Left ventricle myocardium inferior (tissue), 1 donor: ENCODE results near the gene AQP3. TPM values are rescaled to one million over a fixed set of nuclear protein-coding genes. Genes with fewer than 3 reads are reported as not detected.
"Not testable (repeated sequence)": the region's sequence is repeated elsewhere in the genome, so short reads cannot be mapped to it uniquely, and the experiment has no call there.

Experiments
- DNase-seq: peaks from one replicate; pipeline ENCODE4 v3.0.0-alpha.2; 2020
- H3K27ac ChIP-seq: fragments of 200-600 bp; replicated peaks from 2 replicates; pipeline ENCODE4 v1.8.0; 2021
- H3K27me3 ChIP-seq: fragments of 200-600 bp; 2 replicates; pipeline ENCODE4 v1.8.0; 2021; ENCODE audit warnings: low read depth
- H3K36me3 ChIP-seq: fragments of 200-600 bp; 2 replicates; pipeline ENCODE4 v1.8.0; 2021
- H3K4me1 ChIP-seq: fragments of 200-600 bp; 2 replicates; pipeline ENCODE4 v1.8.0; 2021
- H3K4me3 ChIP-seq: fragments of 200-600 bp; 2 replicates; pipeline ENCODE4 v1.8.0; 2021; ENCODE audit warnings: mild to moderate bottlenecking, moderate library complexity
- H3K9me3 ChIP-seq: fragments of 200-600 bp; replicated peaks from 2 replicates; pipeline ENCODE4 v1.8.0; 2021
- CTCF ChIP-seq: fragments of 200-600 bp; IDR thresholded peaks from 2 replicates; pipeline ENCODE4 v1.8.0; 2021; ENCODE audit warnings: antibody characterized with exemption, mild to moderate bottlenecking, borderline replicate concordance
- intact Hi-C: fragments of 100-400 bp; cut with micrococcal nuclease; formaldehyde crosslinking; loops from one replicate; pipeline ENCODE4 v1.11.0; 2022
- total RNA-seq: library from RNA; stranded (reverse); fragmentation: NEBNext Ultra II Directional; extraction: Animal tissue kit (Norgen Biotek cat#: 25700); gene quantifications from one replicate; pipeline ENCODE4 v1.2.1, GENCODE V29; 2021
- donor health status: DM: no; HTN: yes; CAD: no; lungs with severe emphysema.

The AQP3 gene
- total RNA-seq, 1 donor from 2014 or later: 13.6 TPM

- no peaks in the 10 kb centered on the region for H3K36me3 ChIP-seq
- no peak for TF ChIP-seq CTCF
- no peak overlapping the region for H3K4me3 ChIP-seq
- H3K27ac ChIP-seq: no peak overlapping the region
- no peak for DNase-seq
- intact Hi-C loops: no loop called here
- H3K4me1 ChIP-seq: no peaks in the 10 kb centered on the region
- H3K27me3 ChIP-seq: no peaks in the 10 kb centered on the region
- H3K9me3 ChIP-seq: no peaks in the 10 kb centered on the region
Measured at GRCh38 chr9:33425128-33425533, 22.3 kb downstream of the AQP3 start.

GRCh38 chr9:33424492-33424891 is 22.9 kb downstream of the AQP3 start:
- H3K9me3 ChIP-seq, H3K36me3 ChIP-seq, H3K27me3 ChIP-seq, H3K4me3 ChIP-seq, H3K27ac ChIP-seq, DNase-seq, H3K4me1 ChIP-seq, intact Hi-C loops: not testable (repeated sequence)

GRCh38 chr9:33424043-33424442 is 23.4 kb downstream of the AQP3 start:
- DNase-seq, H3K4me1 ChIP-seq, H3K27me3 ChIP-seq, H3K9me3 ChIP-seq, H3K4me3 ChIP-seq, H3K27ac ChIP-seq, intact Hi-C loops, H3K36me3 ChIP-seq: not testable (repeated sequence)

GRCh38 chr9:33419708-33420303 is 27.6 kb downstream of the AQP3 start:
- intact Hi-C loops: no loop called here
- no peak for TF ChIP-seq CTCF
- Histone ChIP-seq H3K27ac (no peak overlapping the region), H3K4me3 (no peak overlapping the region), H3K9me3 (no peaks in the 10 kb centered on the region), H3K36me3 (no peaks in the 10 kb centered on the region), H3K27me3 (no peaks in the 10 kb centered on the region), H3K4me1 (peaks cover 11% of the 10 kb centered on the region)
- DNase-seq: no peak

GRCh38 chr9:33418090-33418489 is 29.3 kb downstream of the AQP3 start:
- intact Hi-C loops: no loop called here
- Histone ChIP-seq H3K36me3 (no peaks in the 10 kb centered on the region), H3K27ac (no peak overlapping the region), H3K9me3 (no peaks in the 10 kb centered on the region), H3K27me3 (no peaks in the 10 kb centered on the region), H3K4me1 (peaks cover 14% of the 10 kb centered on the region), H3K4me3 (no peak overlapping the region)
- DNase-seq: no peak
- no peak for TF ChIP-seq CTCF

- no peaks in the 10 kb centered on the region for H3K27me3 ChIP-seq
- intact Hi-C loops: no loop called here
- H3K27ac ChIP-seq: no peak overlapping the region
- H3K4me3 ChIP-seq: no peak overlapping the region
- no peak for DNase-seq
- TF ChIP-seq CTCF: no peak
- H3K36me3 ChIP-seq: no peaks in the 10 kb centered on the region
- H3K4me1 ChIP-seq: peaks cover 14% of the 10 kb centered on the region
- no peaks in the 10 kb centered on the region for H3K9me3 ChIP-seq
Measured at GRCh38 chr9:33416996-33417395, 30.4 kb downstream of the AQP3 start.

GRCh38 chr9:33415501-33416038 is 31.8 kb downstream of the AQP3 start:
- peak; percentile 71 for DNase-seq
- Histone ChIP-seq H3K27ac (no peak overlapping the region), H3K4me3 (no peak overlapping the region), H3K4me1 (peaks cover 14% of the 10 kb centered on the region), H3K9me3 (no peaks in the 10 kb centered on the region), H3K27me3 (no peaks in the 10 kb centered on the region), H3K36me3 (no peaks in the 10 kb centered on the region)
- intact Hi-C loops: no loop called here
- TF ChIP-seq CTCF: peak; percentile 86
